GM13977 (cell line): ENCODE data around the gene PPIL1.
"Not testable (repeated sequence)": the region's sequence is repeated elsewhere in the genome, so short reads cannot be mapped to it uniquely, and the experiment has no call there.

ENCODE experiments used
- DNase-seq: peaks from one replicate; pipeline ENCODE4 v3.0.0; 2012; ENCODE audit warnings: low spot score
- in situ Hi-C: fragments of 300-500 bp; cut with MboI; formaldehyde crosslinking; loops from one replicate; pipeline ENCODE4 v1.12.0; 2022; ENCODE audit warnings: low sequenced_read_pairs, low pct_unique_long_range_greater_than_20kb, mixed read lengths, inconsistent platforms; ENCODE audit not compliant: unreplicated experiment
- TF ChIP-seq, protein P1 (sequence below): IDR thresholded peaks from 2 replicates; pipeline ENCODE4 v1.5.1; 2012; ENCODE audit warnings: mild to moderate bottlenecking, control low read depth; ENCODE audit not compliant: insufficient read depth; ENCODE audit errors: extremely low read depth, missing control alignments

The PPIL1 gene

DNA sequence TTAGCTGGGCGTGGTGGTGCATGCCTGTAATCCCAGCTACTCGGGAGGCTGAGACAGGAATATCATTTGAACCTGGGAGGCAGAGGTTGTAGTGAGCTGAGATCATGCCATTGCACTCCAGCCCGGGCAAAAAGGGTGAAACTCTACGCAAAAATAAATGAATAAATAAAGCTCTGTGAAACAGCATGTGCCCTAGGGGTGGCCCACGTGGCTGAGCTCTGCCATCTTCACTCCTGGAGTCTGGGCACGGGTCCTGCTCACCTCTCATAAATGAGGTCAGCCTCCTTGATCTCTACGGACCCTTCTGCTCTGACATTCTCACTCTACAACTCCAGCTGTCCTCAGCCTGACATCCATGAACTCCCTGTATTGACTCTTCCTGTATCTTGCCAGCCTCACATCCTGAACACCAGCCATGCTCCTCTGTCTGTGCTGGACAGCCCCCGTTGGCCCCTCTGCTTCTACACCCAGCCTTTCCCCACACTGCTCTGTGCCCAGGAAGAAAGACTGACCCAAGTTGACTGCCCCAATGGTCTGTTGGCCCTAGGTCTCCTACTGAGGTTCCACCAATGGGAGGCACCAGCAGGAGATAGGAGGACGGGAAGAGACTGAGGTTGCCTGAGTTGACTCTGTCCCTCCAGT lies 57.3 kb downstream of the PPIL1 start:
- in situ Hi-C loops = no loop called here
- TF ChIP-seq, protein P1, sequence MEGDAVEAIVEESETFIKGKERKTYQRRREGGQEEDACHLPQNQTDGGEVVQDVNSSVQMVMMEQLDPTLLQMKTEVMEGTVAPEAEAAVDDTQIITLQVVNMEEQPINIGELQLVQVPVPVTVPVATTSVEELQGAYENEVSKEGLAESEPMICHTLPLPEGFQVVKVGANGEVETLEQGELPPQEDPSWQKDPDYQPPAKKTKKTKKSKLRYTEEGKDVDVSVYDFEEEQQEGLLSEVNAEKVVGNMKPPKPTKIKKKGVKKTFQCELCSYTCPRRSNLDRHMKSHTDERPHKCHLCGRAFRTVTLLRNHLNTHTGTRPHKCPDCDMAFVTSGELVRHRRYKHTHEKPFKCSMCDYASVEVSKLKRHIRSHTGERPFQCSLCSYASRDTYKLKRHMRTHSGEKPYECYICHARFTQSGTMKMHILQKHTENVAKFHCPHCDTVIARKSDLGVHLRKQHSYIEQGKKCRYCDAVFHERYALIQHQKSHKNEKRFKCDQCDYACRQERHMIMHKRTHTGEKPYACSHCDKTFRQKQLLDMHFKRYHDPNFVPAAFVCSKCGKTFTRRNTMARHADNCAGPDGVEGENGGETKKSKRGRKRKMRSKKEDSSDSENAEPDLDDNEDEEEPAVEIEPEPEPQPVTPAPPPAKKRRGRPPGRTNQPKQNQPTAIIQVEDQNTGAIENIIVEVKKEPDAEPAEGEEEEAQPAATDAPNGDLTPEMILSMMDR = no peak
- no peak for DNase-seq

DNA sequence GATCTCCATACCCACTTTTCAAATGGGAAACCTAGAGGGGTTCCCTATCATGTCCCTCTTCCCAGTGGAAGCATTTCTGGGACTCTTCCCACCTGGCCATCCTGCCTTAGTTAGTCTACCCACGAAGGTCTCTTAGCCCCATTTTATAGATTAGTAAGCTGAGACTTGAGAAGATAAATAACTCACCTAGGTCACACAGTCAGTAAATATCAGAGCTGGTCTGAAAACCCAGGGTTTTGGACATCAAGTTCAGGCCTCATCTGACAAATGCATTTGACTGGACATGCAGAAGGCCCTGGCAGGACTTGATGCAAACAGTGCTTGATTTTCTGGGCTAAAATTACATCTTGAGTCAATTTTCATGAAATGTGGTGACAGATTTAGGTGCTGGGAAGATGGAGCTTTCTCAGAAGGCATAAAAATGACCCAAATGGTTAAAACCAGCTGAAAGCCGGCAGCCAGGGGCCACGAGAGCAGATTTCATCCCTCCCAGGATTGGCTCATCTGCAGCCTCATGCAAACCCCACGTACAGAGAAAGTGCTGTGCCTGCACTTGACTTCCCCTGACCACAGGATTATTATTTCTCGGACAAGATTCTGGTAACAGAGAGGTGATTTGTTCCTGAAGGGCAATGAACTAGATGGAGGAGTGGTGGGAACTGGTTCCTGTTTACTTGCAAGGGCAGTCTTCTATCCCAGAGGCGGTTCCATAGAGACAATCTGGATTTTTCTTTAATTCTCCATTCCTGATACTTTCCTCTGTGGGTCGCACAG lies 58.5 kb downstream of the PPIL1 start:
- in situ Hi-C loops = no loop called here
- no peak for DNase-seq
- TF ChIP-seq, protein P1 = no peak

DNA sequence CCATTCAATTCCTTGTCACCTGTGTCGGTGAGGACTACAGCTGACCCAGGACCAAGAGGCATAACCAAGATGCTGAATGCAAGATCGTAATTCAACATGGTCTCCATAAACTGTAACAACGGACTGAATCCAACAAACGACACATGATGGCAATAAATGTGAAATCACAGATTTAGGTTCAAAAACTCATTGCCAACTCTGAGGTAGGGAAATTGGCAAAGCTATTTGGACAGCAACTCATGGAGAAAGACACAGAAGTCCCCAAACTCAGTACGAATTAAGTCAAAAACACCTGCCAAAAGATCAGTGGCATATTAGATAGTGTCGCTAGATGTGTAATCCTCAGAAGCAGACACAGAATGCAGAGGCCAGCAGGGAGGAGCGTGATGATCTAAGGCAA lies 60.4 kb downstream of the PPIL1 start:
- TF ChIP-seq, protein P1 = no peak
- in situ Hi-C loops = no loop called here
- no peak for DNase-seq

DNA sequence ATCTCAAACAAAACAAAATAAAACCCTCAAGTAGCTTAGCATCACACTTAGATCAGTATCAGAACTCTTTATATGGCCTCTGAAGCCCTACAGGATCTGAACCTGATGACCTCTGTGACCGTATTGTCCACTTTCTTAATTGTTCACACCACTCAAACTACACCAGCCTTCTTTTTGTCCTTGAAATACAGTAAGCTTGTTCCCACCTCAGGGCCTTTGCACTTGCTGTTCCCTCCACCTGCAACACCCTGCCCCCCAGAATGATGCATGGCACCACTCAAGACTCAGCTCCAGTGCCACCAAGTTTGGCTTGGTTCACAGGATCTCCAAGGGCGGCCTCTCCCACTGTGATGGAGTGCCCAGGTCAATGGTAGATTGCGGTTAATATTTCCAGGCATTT lies 61.1 kb downstream of the PPIL1 start:
- in situ Hi-C loops = no loop called here
- TF ChIP-seq, protein P1 = no peak
- no peak for DNase-seq

DNA sequence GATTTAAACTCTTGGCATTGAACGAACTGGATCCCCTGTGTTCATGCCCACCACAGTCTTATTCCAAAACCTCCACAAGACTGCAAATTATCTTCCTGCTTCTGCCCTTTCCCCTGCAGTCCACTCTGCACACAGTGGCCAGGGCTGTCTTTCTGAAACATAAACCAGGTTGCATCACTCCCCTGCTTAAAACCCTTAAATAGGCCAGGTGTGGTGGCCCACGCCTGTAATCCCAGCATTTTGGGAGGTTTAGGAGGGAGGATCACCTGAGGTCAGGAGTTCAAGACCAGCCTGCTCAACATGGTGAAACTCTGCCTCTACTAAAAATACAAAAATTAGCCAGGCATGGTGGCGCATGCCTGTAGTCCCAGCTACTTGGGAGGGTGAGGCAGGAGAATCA lies 61.6 kb downstream of the PPIL1 start:
- DNase-seq, in situ Hi-C loops: not testable (repeated sequence)

DNA sequence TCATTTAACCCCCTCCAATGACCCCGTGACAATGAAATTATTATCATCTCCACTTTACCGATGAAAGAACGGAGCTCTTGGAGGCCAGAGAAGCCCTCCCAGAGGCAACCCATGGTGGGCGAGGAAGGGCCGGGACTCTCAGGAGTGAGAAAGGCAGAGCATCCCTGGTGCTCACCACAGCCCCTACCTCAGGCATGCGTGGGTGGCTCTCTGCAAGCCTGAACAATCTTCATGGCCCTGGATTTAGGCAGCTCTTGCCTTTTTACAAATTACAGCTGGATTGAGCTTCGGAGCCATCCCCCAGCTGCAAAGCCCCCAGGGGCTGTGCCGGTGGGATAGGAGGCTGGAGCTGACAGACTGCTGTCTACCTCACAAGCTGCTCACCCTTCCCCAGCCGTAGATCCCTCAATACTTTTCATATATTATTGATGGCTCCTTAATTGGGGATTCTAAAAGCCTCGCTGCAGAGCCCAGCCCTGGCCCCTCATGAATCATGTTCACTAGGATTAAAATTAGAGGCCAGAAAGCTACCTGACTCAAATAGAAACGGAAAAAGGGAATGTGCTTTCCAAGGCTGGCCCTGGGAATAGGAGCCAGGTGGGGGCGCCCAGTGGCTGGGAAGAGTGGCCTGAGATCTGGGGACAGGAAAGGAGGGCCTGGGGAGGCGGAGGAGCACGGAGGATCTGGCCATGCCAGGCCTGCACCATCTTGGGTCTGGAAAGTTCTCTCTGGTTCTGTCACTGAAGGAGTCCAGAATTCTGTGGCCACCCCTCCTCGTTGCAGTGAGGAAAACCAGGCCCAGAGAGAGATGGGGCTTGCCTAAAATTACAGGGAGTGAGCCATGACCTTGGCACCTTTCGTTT lies 64.4 kb downstream of the PPIL1 start:
- in situ Hi-C loops = no loop called here
- no peak for DNase-seq
- TF ChIP-seq, protein P1 = no peak
